K562 (cell line): Measurements from ENCODE around the gene DDAH2. TPM values are rescaled to one million over a fixed set of nuclear protein-coding genes. Genes with fewer than 3 reads are reported as not detected.
A peak's percentile ranks its signal among the peaks of the same experiment; 100 is the strongest.

Experiments
- CBX2 ChIP-seq: fragments of 200-600 bp; sonication (generic); IDR thresholded peaks from one replicate; pipeline ENCODE4 v1.6.1; 2012; ENCODE audit warnings: mild to moderate bottlenecking, low read length, inconsistent platforms; ENCODE audit not compliant: insufficient read depth, poor library complexity, severe bottlenecking
- CHD1 ChIP-seq: fragments of 200-600 bp; sonication (generic); IDR thresholded peaks from one replicate; pipeline ENCODE4 v1.6.1; 2012; ENCODE audit warnings: mild to moderate bottlenecking, moderate library complexity, low read length, inconsistent platforms
- CHD2 ChIP-seq: IDR thresholded peaks from 2 replicates; pipeline ENCODE4 v1.6.1; 2011; ENCODE audit warnings: low read depth, low read length
- MIER1 ChIP-seq: fragments of 450-650 bp; IDR thresholded peaks from 2 replicates; pipeline ENCODE4 v1.6.1; 2016; ENCODE audit warnings: antibody characterized with exemption, mild to moderate bottlenecking, low read depth
- POLR2A ChIP-seq: fragments of 450-650 bp; conservative IDR thresholded peaks from 2 replicates; pipeline ENCODE4 v1.6.1; 2016
- SIN3B ChIP-seq: fragments of 450-650 bp; IDR thresholded peaks from 2 replicates; pipeline ENCODE4 v1.6.1; 2017; ENCODE audit warnings: low read depth, mild to moderate bottlenecking, moderate library complexity
- SUPT5H ChIP-seq: fragments of 450-650 bp; IDR thresholded peaks from 2 replicates; pipeline ENCODE4 v1.6.1; 2016
- ZNF41 ChIP-seq: fragments of 250-450 bp; sonication (Bioruptor Pico); conservative IDR thresholded peaks from 2 replicates; pipeline ENCODE4 v1.4.0; 2020; ENCODE audit warnings: mild to moderate bottlenecking
- ZNF79 ChIP-seq: fragments of 250-450 bp; sonication (Bioruptor Pico); IDR thresholded peaks from 2 replicates; pipeline ENCODE4 v1.4.0; 2020; ENCODE audit warnings: low read depth, mild to moderate bottlenecking, moderate library complexity
- polyA plus RNA-seq, 8 experiments: library from polyadenylated mRNA; depleted of rRNA in 4 of 8; stranded (reverse) in 5 of 8; unstranded in 3 of 8; fragments of >200 nt; fragmentation: Nextera tagmentation in 2 of 8; fragmentation: Illumina TruSeq in 1 of 8; extraction: Ambion mirVana in 2 of 8; extraction: Trizol in 1 of 8; gene quantifications; 2 replicates each; pipeline versions ENCODE4 v1.2.1 to v1.2.3, GENCODE V29; 2011 to 2014; ENCODE audit warnings: inconsistent platforms in 1 of 8, missing spikeins in 1 of 8
- total RNA-seq, 7 experiments: library from RNA; depleted of rRNA in 6 of 7; stranded (reverse); fragments of >200 nt in 6 of 7; fragmentation: Illumina TruSeq in 2 of 7; extraction: Trizol in 2 of 7; gene quantifications; 2 replicates each; pipeline versions ENCODE4 v1.2.1 to v1.2.3, GENCODE V29; 2011 to 2021; ENCODE audit warnings: low replicate concordance in 1 of 7
- TF ChIP-seq, protein P1 (sequence below): IDR thresholded peaks from 2 replicates; pipeline ENCODE4 v1.6.1; 2011; ENCODE audit warnings: borderline replicate concordance, low read depth, mild to moderate bottlenecking, moderate library complexity, low read length; ENCODE audit not compliant: insufficient read depth, poor library complexity, severe bottlenecking
- TF ChIP-seq, protein P2 (sequence below): fragments of 450-650 bp; conservative IDR thresholded peaks from 2 replicates; pipeline ENCODE4 v1.6.1; 2016; ENCODE audit warnings: missing genetic modification characterization, low read depth, mild to moderate bottlenecking, missing compliant biosample characterization, moderate library complexity
- TF ChIP-seq, protein P3 (sequence below): sonication (generic); IDR thresholded peaks from 2 replicates; pipeline ENCODE4 v1.6.1; 2016
- TF ChIP-seq, protein P4 (sequence below): sonication (generic); formaldehyde crosslinking; IDR thresholded peaks from 2 replicates; pipeline ENCODE4 v1.8.0; 2022; ENCODE audit warnings: mild to moderate bottlenecking, missing genetic modification reagents
- TF ChIP-seq, protein P5 (sequence below): fragments of 150-350 bp; IDR thresholded peaks from 2 replicates; pipeline ENCODE4 v1.6.1; 2014; ENCODE audit warnings: low read depth, mild to moderate bottlenecking, low read length, borderline replicate concordance

DDAH2 gene
- total and polyA plus RNA-seq, 9 of the 15 experiments (the other 6 are each of a cell fraction or from before 2014, with no cell fraction given): 1.8 to 45.4 (median 21.4) TPM

DNA sequence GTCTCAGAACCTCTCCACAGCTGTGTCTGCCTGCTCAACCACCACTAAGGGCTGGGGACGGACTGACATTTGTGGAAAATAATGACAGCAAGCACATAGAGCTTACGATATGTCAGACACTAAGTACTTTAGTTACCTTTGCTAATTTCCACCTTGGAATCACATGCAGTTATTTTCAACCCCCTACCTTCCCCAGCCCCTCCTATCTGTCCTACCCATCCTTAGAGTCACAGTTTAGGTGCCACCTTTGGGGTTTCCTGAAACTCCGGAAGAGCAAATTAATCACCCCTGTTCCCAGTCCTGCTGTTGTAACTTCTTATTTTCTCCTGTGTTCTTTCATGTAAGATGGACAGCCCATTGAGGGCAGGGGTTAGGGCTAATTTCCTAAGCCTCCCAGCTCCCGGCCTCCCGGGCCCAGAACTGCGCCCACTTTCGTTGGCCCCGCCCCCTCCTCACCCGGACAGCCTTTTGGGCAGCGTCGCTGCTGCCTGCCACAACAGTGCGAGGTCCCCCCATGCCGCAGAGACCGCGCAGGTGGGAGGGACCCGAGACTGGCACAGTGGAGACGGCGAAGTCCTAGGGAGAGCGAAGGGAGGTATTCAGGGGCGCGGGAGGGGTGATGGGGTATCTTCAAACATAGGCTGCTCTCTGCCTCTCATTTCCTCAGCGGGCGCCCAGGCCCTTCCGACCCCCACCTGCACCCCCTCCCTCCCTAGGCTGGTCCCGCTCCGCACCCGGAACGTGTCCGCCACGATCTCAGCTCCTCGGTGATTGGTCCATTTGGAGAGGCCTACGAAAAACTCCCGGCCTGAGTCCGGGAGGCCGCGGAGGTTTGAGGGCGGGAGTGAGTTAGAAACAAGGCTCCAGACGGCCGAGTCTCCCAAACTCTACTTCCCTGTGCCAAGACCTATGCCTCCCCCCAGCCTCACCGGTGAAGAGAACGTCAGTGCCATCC lies 1.1 kb downstream of the DDAH2 start (continued):
- TF ChIP-seq CBX2 (no peak), MIER1 (peak; percentile 6; the same call in 1 of the 2 replicates), ZNF79 (0 out of 2 replicates have a peak, but pooled peaks have one; percentile 21), SUPT5H (peak; percentile 38; the same call in 1 of the 2 replicates), ZNF41 (CRISPR knock-in tag) (no peak), POLR2A (no peak), SIN3B (no peak), CHD2 (0 out of 2 replicates have a peak, but pooled peaks have one; percentile 5), CHD1 (no peak)
- TF ChIP-seq, protein P1, sequence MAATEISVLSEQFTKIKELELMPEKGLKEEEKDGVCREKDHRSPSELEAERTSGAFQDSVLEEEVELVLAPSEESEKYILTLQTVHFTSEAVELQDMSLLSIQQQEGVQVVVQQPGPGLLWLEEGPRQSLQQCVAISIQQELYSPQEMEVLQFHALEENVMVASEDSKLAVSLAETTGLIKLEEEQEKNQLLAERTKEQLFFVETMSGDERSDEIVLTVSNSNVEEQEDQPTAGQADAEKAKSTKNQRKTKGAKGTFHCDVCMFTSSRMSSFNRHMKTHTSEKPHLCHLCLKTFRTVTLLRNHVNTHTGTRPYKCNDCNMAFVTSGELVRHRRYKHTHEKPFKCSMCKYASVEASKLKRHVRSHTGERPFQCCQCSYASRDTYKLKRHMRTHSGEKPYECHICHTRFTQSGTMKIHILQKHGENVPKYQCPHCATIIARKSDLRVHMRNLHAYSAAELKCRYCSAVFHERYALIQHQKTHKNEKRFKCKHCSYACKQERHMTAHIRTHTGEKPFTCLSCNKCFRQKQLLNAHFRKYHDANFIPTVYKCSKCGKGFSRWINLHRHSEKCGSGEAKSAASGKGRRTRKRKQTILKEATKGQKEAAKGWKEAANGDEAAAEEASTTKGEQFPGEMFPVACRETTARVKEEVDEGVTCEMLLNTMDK: no peak
- TF ChIP-seq, protein P2, sequence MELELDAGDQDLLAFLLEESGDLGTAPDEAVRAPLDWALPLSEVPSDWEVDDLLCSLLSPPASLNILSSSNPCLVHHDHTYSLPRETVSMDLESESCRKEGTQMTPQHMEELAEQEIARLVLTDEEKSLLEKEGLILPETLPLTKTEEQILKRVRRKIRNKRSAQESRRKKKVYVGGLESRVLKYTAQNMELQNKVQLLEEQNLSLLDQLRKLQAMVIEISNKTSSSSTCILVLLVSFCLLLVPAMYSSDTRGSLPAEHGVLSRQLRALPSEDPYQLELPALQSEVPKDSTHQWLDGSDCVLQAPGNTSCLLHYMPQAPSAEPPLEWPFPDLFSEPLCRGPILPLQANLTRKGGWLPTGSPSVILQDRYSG (tag): no peak
- TF ChIP-seq, protein P3, sequence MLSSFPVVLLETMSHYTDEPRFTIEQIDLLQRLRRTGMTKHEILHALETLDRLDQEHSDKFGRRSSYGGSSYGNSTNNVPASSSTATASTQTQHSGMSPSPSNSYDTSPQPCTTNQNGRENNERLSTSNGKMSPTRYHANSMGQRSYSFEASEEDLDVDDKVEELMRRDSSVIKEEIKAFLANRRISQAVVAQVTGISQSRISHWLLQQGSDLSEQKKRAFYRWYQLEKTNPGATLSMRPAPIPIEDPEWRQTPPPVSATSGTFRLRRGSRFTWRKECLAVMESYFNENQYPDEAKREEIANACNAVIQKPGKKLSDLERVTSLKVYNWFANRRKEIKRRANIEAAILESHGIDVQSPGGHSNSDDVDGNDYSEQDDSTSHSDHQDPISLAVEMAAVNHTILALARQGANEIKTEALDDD: no peak
- TF ChIP-seq, protein P4, sequence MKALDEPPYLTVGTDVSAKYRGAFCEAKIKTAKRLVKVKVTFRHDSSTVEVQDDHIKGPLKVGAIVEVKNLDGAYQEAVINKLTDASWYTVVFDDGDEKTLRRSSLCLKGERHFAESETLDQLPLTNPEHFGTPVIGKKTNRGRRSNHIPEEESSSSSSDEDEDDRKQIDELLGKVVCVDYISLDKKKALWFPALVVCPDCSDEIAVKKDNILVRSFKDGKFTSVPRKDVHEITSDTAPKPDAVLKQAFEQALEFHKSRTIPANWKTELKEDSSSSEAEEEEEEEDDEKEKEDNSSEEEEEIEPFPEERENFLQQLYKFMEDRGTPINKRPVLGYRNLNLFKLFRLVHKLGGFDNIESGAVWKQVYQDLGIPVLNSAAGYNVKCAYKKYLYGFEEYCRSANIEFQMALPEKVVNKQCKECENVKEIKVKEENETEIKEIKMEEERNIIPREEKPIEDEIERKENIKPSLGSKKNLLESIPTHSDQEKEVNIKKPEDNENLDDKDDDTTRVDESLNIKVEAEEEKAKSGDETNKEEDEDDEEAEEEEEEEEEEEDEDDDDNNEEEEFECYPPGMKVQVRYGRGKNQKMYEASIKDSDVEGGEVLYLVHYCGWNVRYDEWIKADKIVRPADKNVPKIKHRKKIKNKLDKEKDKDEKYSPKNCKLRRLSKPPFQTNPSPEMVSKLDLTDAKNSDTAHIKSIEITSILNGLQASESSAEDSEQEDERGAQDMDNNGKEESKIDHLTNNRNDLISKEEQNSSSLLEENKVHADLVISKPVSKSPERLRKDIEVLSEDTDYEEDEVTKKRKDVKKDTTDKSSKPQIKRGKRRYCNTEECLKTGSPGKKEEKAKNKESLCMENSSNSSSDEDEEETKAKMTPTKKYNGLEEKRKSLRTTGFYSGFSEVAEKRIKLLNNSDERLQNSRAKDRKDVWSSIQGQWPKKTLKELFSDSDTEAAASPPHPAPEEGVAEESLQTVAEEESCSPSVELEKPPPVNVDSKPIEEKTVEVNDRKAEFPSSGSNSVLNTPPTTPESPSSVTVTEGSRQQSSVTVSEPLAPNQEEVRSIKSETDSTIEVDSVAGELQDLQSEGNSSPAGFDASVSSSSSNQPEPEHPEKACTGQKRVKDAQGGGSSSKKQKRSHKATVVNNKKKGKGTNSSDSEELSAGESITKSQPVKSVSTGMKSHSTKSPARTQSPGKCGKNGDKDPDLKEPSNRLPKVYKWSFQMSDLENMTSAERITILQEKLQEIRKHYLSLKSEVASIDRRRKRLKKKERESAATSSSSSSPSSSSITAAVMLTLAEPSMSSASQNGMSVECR (CRISPR knock-in tag): 0 out of 2 replicates have a peak, but pooled peaks have one; percentile 37
- TF ChIP-seq, protein P5, sequence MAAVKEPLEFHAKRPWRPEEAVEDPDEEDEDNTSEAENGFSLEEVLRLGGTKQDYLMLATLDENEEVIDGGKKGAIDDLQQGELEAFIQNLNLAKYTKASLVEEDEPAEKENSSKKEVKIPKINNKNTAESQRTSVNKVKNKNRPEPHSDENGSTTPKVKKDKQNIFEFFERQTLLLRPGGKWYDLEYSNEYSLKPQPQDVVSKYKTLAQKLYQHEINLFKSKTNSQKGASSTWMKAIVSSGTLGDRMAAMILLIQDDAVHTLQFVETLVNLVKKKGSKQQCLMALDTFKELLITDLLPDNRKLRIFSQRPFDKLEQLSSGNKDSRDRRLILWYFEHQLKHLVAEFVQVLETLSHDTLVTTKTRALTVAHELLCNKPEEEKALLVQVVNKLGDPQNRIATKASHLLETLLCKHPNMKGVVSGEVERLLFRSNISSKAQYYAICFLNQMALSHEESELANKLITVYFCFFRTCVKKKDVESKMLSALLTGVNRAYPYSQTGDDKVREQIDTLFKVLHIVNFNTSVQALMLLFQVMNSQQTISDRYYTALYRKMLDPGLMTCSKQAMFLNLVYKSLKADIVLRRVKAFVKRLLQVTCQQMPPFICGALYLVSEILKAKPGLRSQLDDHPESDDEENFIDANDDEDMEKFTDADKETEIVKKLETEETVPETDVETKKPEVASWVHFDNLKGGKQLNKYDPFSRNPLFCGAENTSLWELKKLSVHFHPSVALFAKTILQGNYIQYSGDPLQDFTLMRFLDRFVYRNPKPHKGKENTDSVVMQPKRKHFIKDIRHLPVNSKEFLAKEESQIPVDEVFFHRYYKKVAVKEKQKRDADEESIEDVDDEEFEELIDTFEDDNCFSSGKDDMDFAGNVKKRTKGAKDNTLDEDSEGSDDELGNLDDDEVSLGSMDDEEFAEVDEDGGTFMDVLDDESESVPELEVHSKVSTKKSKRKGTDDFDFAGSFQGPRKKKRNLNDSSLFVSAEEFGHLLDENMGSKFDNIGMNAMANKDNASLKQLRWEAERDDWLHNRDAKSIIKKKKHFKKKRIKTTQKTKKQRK: no peak
